HUES64 (cell line): Measurements from ENCODE around the gene TARP.

ENCODE experiments used
- H3K27ac ChIP-seq: 2 replicates; pipeline ENCODE4 v1.7.0; 2013; ENCODE audit warnings: low read depth, low read length, inconsistent platforms
- H3K27me3 ChIP-seq: 2 replicates; pipeline ENCODE4 v1.6.1; 2013; ENCODE audit warnings: mild to moderate bottlenecking, low read length; ENCODE audit not compliant: insufficient read depth
- H3K36me3 ChIP-seq: 2 replicates; pipeline ENCODE4 v1.6.1; 2013; ENCODE audit warnings: mild to moderate bottlenecking, low read length; ENCODE audit not compliant: insufficient read depth
- H3K4me1 ChIP-seq: 2 replicates; pipeline ENCODE4 v1.6.1; 2013; ENCODE audit warnings: mild to moderate bottlenecking, low read length, moderate library complexity; ENCODE audit not compliant: insufficient read depth
- H3K4me3 ChIP-seq: 2 replicates; pipeline ENCODE4 v1.5.1; 2013; ENCODE audit warnings: mild to moderate bottlenecking, low read length, moderate library complexity
- H3K9ac ChIP-seq: 2 replicates; pipeline ENCODE4 v1.6.1; 2013; ENCODE audit warnings: mild to moderate bottlenecking, low read depth, low read length
- H3K9me3 ChIP-seq: 2 replicates; pipeline ENCODE4 v1.6.1; 2013; ENCODE audit warnings: low read depth, low read length; ENCODE audit not compliant: insufficient read depth
- WGBS: fragments of 150-250, 120-280 bp; methylation state at CpG from one replicate; pipeline ENCODE4 v1.1.7; 2013; ENCODE audit warnings: missing lambda C conversion rate; 5-methylcytosine and 5-hydroxymethylcytosine counted together

The TARP gene

DNA sequence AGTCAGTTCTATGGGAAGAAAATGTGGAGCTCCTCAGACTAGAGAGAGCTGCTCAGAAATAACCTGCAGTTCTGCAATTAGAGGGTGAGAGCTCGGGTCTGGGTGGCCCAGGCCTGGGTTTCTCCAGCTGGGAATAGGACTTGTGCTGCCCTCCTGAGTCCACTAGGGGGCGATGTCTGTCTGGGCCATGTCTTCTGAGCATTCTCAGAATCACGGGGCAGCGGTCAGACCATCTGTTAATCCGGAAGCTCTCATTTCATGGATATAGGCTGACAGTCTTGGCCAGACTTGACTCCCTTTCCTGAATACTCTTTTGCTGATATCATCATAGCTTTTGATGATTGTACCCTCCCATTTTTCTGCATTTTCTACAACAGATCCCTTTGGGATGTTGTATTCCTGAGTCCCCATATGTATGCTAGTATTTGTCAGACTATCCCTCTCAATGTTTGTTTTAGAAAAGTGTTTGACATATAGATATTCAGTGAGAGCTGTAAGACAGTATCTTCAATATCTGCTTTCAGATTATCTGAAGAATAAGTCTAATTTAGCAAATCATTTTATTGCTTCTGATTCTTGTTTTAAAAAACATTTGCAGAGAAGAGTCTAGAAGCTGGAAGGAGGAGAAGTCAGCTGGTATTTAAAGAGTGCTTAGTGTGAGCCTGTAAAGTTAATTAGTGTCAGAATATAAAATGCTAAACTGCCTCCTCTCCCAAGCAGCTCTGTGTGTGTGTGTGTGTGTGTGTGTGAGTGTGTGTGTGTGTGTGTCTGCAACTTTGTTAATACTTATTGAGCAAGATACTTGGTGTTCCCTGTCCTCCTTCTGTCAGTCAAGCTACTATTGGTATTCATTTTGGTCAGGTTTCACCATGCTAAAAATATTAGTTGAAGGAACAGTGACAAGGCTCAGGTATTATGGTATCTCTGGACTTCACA, 57.4 kb downstream of the TARP start:
- H3K27ac ChIP-seq: no peak overlapping the region
- no peak overlapping the region for H3K4me3 ChIP-seq
- no peaks in the 10 kb centered on the region for H3K27me3 ChIP-seq
- no peak overlapping the region for H3K9ac ChIP-seq
- peaks cover 64% of the 10 kb centered on the region for H3K36me3 ChIP-seq
- H3K4me1 ChIP-seq: peaks cover 19% of the 10 kb centered on the region
- no peaks in the 10 kb centered on the region for H3K9me3 ChIP-seq
- 35% methylated on average over 5 of the region's 5 CpGs for WGBS

DNA sequence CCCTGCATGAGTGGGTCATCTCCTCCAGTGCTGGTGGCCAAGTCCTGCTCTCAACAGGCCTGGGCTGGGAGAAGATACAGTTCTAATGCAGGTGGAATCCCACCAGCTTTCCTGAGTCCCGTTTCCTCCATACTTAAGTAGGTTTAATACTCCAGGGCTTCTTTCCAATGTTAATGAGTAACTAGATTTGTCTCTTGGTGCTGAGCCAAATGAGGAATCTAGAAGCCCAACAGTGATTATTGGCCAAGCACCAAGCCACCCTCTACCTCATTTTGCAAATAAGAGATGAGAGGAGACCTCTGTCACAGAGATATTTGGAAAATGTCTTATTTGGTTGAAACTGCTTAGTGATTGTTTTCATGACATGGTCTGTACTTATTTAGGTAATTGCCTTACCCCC, 58.3 kb downstream of the TARP start:
- Histone ChIP-seq H3K4me3 (no peak overlapping the region), H3K36me3 (peaks cover 57% of the 10 kb centered on the region), H3K27ac (no peak overlapping the region), H3K4me1 (peaks cover 19% of the 10 kb centered on the region), H3K9me3 (no peaks in the 10 kb centered on the region), H3K9ac (no peak overlapping the region), H3K27me3 (no peaks in the 10 kb centered on the region)
- 78% methylated on average over 1 of the region's 1 CpG for WGBS

DNA sequence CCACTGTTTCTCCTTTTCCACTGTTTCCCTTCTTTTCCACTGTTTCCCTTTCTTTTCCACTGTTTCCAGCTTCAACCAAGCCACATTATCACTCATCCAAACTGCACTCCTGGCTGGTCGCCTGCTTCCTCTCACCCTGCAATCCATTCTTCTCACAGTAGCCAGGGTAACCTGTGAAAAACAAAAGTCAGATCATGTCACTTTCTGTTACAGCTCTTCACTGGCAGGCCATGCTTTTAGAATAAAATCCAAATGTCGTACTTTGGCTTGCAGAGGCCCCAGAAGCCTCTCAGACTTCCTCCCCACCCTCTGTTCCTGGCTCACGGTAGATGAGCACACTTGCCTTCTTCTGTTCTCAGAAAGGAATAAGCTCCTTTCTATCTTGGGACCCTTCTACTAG, 61.5 kb downstream of the TARP start:
- 93% methylated on average over 3 of the region's 3 CpGs for WGBS
- no peaks in the 10 kb centered on the region for H3K9me3 ChIP-seq
- peaks cover 19% of the 10 kb centered on the region for H3K4me1 ChIP-seq
- H3K9ac ChIP-seq: no peak overlapping the region
- no peak overlapping the region for H3K27ac ChIP-seq
- H3K36me3 ChIP-seq: peaks cover 49% of the 10 kb centered on the region
- no peaks in the 10 kb centered on the region for H3K27me3 ChIP-seq
- no peak overlapping the region for H3K4me3 ChIP-seq

DNA sequence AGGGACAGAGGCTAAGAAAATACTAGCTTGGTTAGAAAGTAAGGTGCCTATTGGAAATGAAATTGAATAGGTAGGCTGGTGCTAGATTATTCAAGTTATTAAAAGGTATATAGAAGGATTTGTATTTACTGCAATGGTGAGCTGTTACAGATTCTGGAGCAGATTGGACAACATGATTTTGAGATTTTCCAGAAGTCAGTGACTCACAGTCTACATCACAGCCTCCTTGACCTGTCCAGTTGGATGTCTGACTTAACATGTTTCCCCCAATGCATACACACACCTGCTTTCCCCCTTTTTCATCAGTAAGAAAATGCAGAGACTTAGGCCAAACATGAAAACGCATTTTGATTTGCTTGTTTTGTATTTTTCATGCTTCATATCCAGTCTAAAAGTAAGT, 62.0 kb downstream of the TARP start:
- Histone ChIP-seq H3K4me1 (peaks cover 19% of the 10 kb centered on the region), H3K9ac (no peak overlapping the region), H3K4me3 (no peak overlapping the region), H3K27me3 (no peaks in the 10 kb centered on the region), H3K9me3 (no peaks in the 10 kb centered on the region), H3K36me3 (peaks cover 44% of the 10 kb centered on the region), H3K27ac (no peak overlapping the region)
- 91% methylated on average over 1 of the region's 1 CpG for WGBS
